ENCODE results near the gene CAPN14.

The CAPN14 gene

DNA sequence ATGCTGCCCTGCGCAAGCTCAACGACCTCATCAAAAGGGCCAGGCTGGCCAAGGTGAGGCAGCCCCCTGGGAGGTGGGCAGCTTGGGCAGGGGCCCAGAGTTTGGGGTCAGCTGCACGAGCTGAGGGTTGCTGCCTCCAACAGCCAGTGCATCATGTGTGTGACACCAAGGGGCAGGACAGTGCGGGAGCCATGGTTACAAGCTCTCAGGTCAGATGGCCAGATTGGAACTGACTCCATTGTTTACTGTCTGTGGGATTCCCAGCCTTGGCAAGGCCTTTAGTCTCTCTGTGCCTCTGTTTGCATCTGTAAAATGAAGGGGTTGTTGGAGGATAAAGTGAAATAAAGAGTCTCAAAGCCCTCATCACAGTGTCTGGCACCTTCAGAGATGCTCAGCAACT is 43.6 kb upstream of the CAPN14 start:
- H2BK120ac ChIP-seq (ENCODE audit: low read depth, low read length), result no peak overlapping the region

GRCh38 chr2:31259075-31259474 is 41.8 kb upstream of the CAPN14 start:
- H3K4me2 ChIP-seq (ENCODE audit: insufficient read depth, low read length, poor library complexity, severe bottlenecking), result no peak overlapping the region
- H3K79me1 ChIP-seq (ENCODE audit: low read depth, low read length), result no peaks in the 10 kb centered on the region
- H2BK15ac ChIP-seq (ENCODE audit: low read length), result no peak overlapping the region
- no peak overlapping the region for H3K23ac ChIP-seq (ENCODE audit: low read depth, low read length, poor library complexity)
- H3K9ac ChIP-seq (ENCODE audit: low read depth, low read length, poor library complexity), result no peak overlapping the region
- H4K8ac ChIP-seq (ENCODE audit: low read depth, low read length), result no peak overlapping the region
- no peak overlapping the region for H3K4me3 ChIP-seq (ENCODE audit: low read length in 2 of 2)
- H2BK5ac ChIP-seq (ENCODE audit: low read length), result no peak overlapping the region
- H3K9me3 ChIP-seq (replicated peaks in 1 of 2; ENCODE audit: control insufficient read depth in 2 of 2, insufficient read depth in 1 of 2, low read depth in 1 of 2, low read length in 2 of 2), result no peaks in the 10 kb centered on the region
- no peak overlapping the region for H3K18ac ChIP-seq (ENCODE audit: low read length)
- no peak overlapping the region for H3K4ac ChIP-seq (ENCODE audit: low read length)
- no peak overlapping the region for H3K14ac ChIP-seq (ENCODE audit: low read length)
- no peak overlapping the region for H2BK120ac ChIP-seq (ENCODE audit: low read depth, low read length)
- no peak for DNase-seq (ENCODE audit: low spot score)
- no peak overlapping the region for H4K91ac ChIP-seq (ENCODE audit: low read depth, low read length, poor library complexity)
- peaks cover 0 to 2% of the 10 kb centered on the region in 2 donors for H3K36me3 ChIP-seq (replicated peaks in 1 of 2; ENCODE audit: control insufficient read depth in 2 of 2, insufficient read depth in 2 of 2, low read length in 2 of 2)
- no peak overlapping the region for H2BK12ac ChIP-seq (ENCODE audit: low read length)
- WGBS, 2 donors (ENCODE audit: extremely low coverage in 2 of 2, insufficient read length in 2 of 2, insufficient replicate concordance in 1 of 2), result no CpG with 5 or more reads among the region's 3 CpGs
- H2AK5ac ChIP-seq (ENCODE audit: low read depth, low read length), result no peak overlapping the region
- H3K4me1 ChIP-seq (ENCODE audit: control insufficient read depth in 2 of 2, insufficient read depth in 1 of 2, low read depth in 1 of 2, low read length in 2 of 2), result peaks cover 4 to 5% of the 10 kb centered on the region in 2 donors
- no peaks in the 10 kb centered on the region for H3K27me3 ChIP-seq (ENCODE audit: control insufficient read depth in 3 of 3, insufficient read depth in 3 of 3, low read depth in 1 of 3, low read length in 3 of 3)
- no peak overlapping the region for H3K27ac ChIP-seq (replicated peaks; ENCODE audit: low read length)
- no peak overlapping the region for H2AFZ ChIP-seq (ENCODE audit: low read length)

More for the DNA sequence above, 43.6 kb upstream of the CAPN14 start:
- DNase-seq (ENCODE audit: low spot score), result no peak
- Histone ChIP-seq H3K9me3 (replicated peaks in 1 of 2; ENCODE audit: control insufficient read depth in 2 of 2, insufficient read depth in 1 of 2, low read depth in 1 of 2, low read length in 2 of 2) (no peaks in the 10 kb centered on the region), H3K79me1 (ENCODE audit: low read depth, low read length) (no peaks in the 10 kb centered on the region), H2BK15ac (ENCODE audit: low read length) (no peak overlapping the region), H2AFZ (ENCODE audit: low read length) (no peak overlapping the region), H4K91ac (ENCODE audit: low read depth, low read length, poor library complexity) (no peak overlapping the region), H3K23ac (ENCODE audit: low read depth, low read length, poor library complexity) (no peak overlapping the region), H3K14ac (ENCODE audit: low read length) (no peak overlapping the region), H3K4me1 (ENCODE audit: control insufficient read depth in 2 of 2, insufficient read depth in 1 of 2, low read depth in 1 of 2, low read length in 2 of 2) (peaks cover 4 to 5% of the 10 kb centered on the region in 2 donors), H3K4ac (ENCODE audit: low read length) (no peak overlapping the region), H3K27me3 (ENCODE audit: control insufficient read depth in 3 of 3, insufficient read depth in 3 of 3, low read depth in 1 of 3, low read length in 3 of 3) (no peaks in the 10 kb centered on the region), H3K18ac (ENCODE audit: low read length) (no peak overlapping the region), H3K4me3 (ENCODE audit: low read length in 2 of 2) (peak overlapping the region in 1 of 2 donors; percentile 52), H2BK12ac (ENCODE audit: low read length) (no peak overlapping the region), H4K8ac (ENCODE audit: low read depth, low read length) (no peak overlapping the region), H2BK5ac (ENCODE audit: low read length) (no peak overlapping the region), H3K27ac (replicated peaks; ENCODE audit: low read length) (no peak overlapping the region), H2AK5ac (ENCODE audit: low read depth, low read length) (no peak overlapping the region), H3K9ac (ENCODE audit: low read depth, low read length, poor library complexity) (no peak overlapping the region), H3K4me2 (ENCODE audit: insufficient read depth, low read length, poor library complexity, severe bottlenecking) (no peak overlapping the region), H3K36me3 (replicated peaks in 1 of 2; ENCODE audit: control insufficient read depth in 2 of 2, insufficient read depth in 2 of 2, low read length in 2 of 2) (peaks cover 0 to 2% of the 10 kb centered on the region in 2 donors)
- WGBS, 2 donors (ENCODE audit: extremely low coverage in 2 of 2, insufficient read length in 2 of 2, insufficient replicate concordance in 1 of 2), result no CpG with 5 or more reads among the region's 4 CpGs

DNA sequence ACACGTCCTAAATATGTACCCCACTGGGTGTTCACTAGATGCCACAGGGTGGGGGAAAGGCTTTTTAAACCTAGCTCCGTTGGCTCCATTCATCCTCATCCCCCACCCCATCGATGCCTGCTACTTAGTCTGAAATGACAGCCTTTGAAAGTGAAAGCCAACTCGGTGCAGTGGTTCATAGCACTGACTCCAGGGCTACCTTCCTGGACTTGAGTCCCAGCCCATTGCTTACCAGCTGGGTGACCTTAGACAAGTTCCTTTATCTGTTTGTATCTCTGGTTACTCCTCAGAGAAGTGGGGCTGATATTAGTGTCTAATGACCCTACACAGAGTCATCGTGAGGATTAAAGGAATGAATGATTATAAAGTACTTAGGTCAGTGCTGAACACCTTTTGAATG is 41.0 kb upstream of the CAPN14 start:
- WGBS, 2 donors (ENCODE audit: extremely low coverage in 2 of 2, insufficient read length in 2 of 2, insufficient replicate concordance in 1 of 2), result no CpG with 5 or more reads among the region's 5 CpGs
- Histone ChIP-seq H3K4me1 (ENCODE audit: control insufficient read depth in 2 of 2, insufficient read depth in 1 of 2, low read depth in 1 of 2, low read length in 2 of 2) (peaks cover 4 to 5% of the 10 kb centered on the region in 2 donors), H3K4ac (ENCODE audit: low read length) (no peak overlapping the region), H3K4me2 (ENCODE audit: insufficient read depth, low read length, poor library complexity, severe bottlenecking) (no peak overlapping the region), H3K23ac (ENCODE audit: low read depth, low read length, poor library complexity) (no peak overlapping the region), H2AK5ac (ENCODE audit: low read depth, low read length) (no peak overlapping the region), H3K4me3 (ENCODE audit: low read length in 2 of 2) (no peak overlapping the region), H3K79me1 (ENCODE audit: low read depth, low read length) (no peaks in the 10 kb centered on the region), H3K14ac (ENCODE audit: low read length) (no peak overlapping the region), H3K18ac (ENCODE audit: low read length) (no peak overlapping the region), H3K36me3 (replicated peaks in 1 of 2; ENCODE audit: control insufficient read depth in 2 of 2, insufficient read depth in 2 of 2, low read length in 2 of 2) (no peaks in the 10 kb centered on the region), H3K9ac (ENCODE audit: low read depth, low read length, poor library complexity) (no peak overlapping the region), H3K9me3 (replicated peaks in 1 of 2; ENCODE audit: control insufficient read depth in 2 of 2, insufficient read depth in 1 of 2, low read depth in 1 of 2, low read length in 2 of 2) (no peaks in the 10 kb centered on the region), H2BK12ac (ENCODE audit: low read length) (no peak overlapping the region), H3K27me3 (ENCODE audit: control insufficient read depth in 3 of 3, insufficient read depth in 3 of 3, low read depth in 1 of 3, low read length in 3 of 3) (no peaks in the 10 kb centered on the region), H2BK15ac (ENCODE audit: low read length) (no peak overlapping the region), H4K91ac (ENCODE audit: low read depth, low read length, poor library complexity) (no peak overlapping the region), H4K8ac (ENCODE audit: low read depth, low read length) (no peak overlapping the region), H2BK120ac (ENCODE audit: low read depth, low read length) (no peak overlapping the region), H2AFZ (ENCODE audit: low read length) (no peak overlapping the region), H2BK5ac (ENCODE audit: low read length) (no peak overlapping the region), H3K27ac (replicated peaks; ENCODE audit: low read length) (no peak overlapping the region)
- DNase-seq (ENCODE audit: low spot score), result no peak

DNA sequence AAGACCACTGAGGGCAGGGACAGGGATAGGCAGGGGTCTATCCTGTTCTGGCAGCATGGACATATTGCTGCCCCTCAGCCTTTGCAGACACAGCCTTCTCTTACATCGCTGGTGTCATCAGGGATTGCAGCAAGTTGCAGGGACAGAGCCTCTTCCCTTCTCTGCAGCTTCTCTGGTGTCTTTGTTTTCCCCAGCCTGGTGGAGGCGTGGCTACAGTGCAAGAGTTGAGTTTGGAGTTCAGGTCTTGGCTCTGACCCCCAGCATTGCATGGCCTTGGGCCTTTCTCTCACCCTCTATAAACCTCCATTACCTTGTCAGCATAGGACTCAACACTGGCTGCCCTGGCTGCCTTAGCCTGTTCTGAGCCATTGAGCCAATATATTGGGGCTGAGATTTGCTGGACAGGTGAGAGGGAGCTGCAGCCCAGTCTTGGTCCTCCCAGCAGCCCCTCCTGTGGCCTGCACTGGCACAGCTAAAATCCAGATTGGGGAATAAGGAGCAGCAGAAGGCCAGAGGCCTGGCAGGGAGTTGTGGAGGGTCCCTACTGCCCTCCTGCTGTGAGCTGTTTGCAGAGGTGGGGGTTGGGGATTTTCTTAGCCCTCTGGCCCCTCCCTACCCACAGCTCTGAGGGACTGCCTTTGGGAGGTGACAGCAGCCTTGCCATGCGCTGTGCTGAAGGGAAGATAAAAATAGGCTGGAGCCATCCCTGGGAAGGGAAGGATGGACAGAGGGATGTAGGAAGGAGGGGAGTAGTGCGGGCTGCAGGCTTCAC is 39.5 kb upstream of the CAPN14 start:
- Histone ChIP-seq H2BK120ac (ENCODE audit: low read depth, low read length) (no peak overlapping the region), H3K4me3 (ENCODE audit: low read length in 2 of 2) (peak overlapping the region in 1 of 2 donors; percentile 7), H3K14ac (ENCODE audit: low read length) (peak overlapping the region; percentile 5), H2AFZ (ENCODE audit: low read length) (no peak overlapping the region), H3K79me1 (ENCODE audit: low read depth, low read length) (no peaks in the 10 kb centered on the region), H3K27me3 (ENCODE audit: control insufficient read depth in 3 of 3, insufficient read depth in 3 of 3, low read depth in 1 of 3, low read length in 3 of 3) (no peaks in the 10 kb centered on the region), H3K4ac (ENCODE audit: low read length) (no peak overlapping the region), H3K23ac (ENCODE audit: low read depth, low read length, poor library complexity) (peak overlapping the region; percentile 21), H3K9me3 (replicated peaks in 1 of 2; ENCODE audit: control insufficient read depth in 2 of 2, insufficient read depth in 1 of 2, low read depth in 1 of 2, low read length in 2 of 2) (no peaks in the 10 kb centered on the region), H4K91ac (ENCODE audit: low read depth, low read length, poor library complexity) (no peak overlapping the region), H3K36me3 (replicated peaks in 1 of 2; ENCODE audit: control insufficient read depth in 2 of 2, insufficient read depth in 2 of 2, low read length in 2 of 2) (no peaks in the 10 kb centered on the region), H3K4me2 (ENCODE audit: insufficient read depth, low read length, poor library complexity, severe bottlenecking) (no peak overlapping the region), H2AK5ac (ENCODE audit: low read depth, low read length) (no peak overlapping the region), H3K9ac (ENCODE audit: low read depth, low read length, poor library complexity) (peak overlapping the region; percentile 44), H2BK5ac (ENCODE audit: low read length) (no peak overlapping the region), H3K27ac (replicated peaks; ENCODE audit: low read length) (no peak overlapping the region), H2BK12ac (ENCODE audit: low read length) (no peak overlapping the region), H2BK15ac (ENCODE audit: low read length) (no peak overlapping the region), H4K8ac (ENCODE audit: low read depth, low read length) (peak overlapping the region; percentile 5), H3K4me1 (ENCODE audit: control insufficient read depth in 2 of 2, insufficient read depth in 1 of 2, low read depth in 1 of 2, low read length in 2 of 2) (peaks cover 4 to 8% of the 10 kb centered on the region in 2 donors), H3K18ac (ENCODE audit: low read length) (peak overlapping the region; percentile 39)
- DNase-seq (ENCODE audit: low spot score), result no peak
- WGBS, 2 donors (ENCODE audit: extremely low coverage in 2 of 2, insufficient read length in 2 of 2, insufficient replicate concordance in 1 of 2), result no CpG with 5 or more reads among the region's 4 CpGs
